SK-N-SH (cell line): Measurements from ENCODE around the gene PPARD.

Experiments used
- CTCF ChIP-seq: fragments of 200-600 bp; sonication (generic); IDR thresholded peaks from 2 replicates; pipeline ENCODE4 v1.6.1; 2017; ENCODE audit warnings: antibody characterized with exemption, mild to moderate bottlenecking, moderate library complexity
- FOXM1 ChIP-seq: IDR thresholded peaks from 2 replicates; pipeline ENCODE4 v1.4.0; 2012; ENCODE audit warnings: low read depth, mild to moderate bottlenecking
- POLR2AphosphoS5 ChIP-seq: IDR thresholded peaks from 2 replicates; pipeline ENCODE4 v1.6.1; 2012; ENCODE audit warnings: low read depth, low read length
- REST ChIP-seq: IDR thresholded peaks from 2 replicates; pipeline ENCODE4 v1.6.1; 2012; ENCODE audit warnings: mild to moderate bottlenecking, low read depth, low read length, moderate library complexity
- SMC3 ChIP-seq: IDR thresholded peaks from 2 replicates; pipeline ENCODE4 v1.6.1; 2012; ENCODE audit warnings: low read depth, low read length, improper control_type of control experiment

DNA sequence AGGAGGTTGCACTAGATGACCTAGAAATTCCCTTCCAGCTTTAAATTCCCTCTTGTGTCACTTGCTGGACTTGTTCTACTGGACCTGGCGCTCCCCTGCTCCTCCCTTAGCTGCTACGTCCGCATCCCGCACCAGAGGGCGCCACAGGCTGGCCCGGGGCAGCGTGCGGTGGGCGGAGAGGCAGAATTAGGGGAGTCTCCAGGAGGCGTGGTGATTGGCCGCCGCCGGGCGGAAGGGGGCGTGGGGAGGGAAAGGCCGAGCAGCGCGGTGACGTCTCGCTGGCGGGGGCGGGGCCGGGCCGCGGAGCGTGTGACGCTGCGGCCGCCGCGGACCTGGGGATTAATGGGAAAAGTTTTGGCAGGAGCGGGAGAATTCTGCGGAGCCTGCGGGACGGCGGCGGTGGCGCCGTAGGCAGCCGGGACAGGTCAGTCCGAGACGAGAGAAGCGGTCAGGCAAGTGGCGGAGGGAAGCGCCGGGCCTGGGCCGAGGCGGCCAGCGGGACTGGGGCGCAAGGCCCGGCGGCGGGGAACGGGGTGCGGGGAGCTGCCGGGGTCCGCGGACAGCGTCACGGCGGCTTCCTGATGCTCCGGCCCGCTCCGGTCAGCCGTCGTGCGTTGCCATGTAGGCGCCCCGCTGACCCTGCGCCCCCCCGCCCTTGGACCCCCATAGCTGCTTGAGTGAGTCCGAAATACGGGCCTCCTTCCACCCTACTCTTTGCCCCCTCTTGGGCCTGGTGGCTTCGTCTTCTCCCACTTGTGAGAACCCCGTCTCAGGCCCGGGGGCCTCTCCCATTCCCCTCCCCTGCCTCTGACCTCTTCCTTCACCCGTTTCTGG is at the start of gene PPARD:
- peak; percentile 100 for TF ChIP-seq SMC3
- no peak for TF ChIP-seq FOXM1
- peak; percentile 98 for TF ChIP-seq CTCF
- 0 out of 2 replicates have a peak, but pooled peaks have one; percentile 28 for TF ChIP-seq REST
- no peak; the same call in 1 of the 2 replicates for TF ChIP-seq POLR2AphosphoS5
